Measurements from ENCODE around the gene SHCBP1L.

DNA sequence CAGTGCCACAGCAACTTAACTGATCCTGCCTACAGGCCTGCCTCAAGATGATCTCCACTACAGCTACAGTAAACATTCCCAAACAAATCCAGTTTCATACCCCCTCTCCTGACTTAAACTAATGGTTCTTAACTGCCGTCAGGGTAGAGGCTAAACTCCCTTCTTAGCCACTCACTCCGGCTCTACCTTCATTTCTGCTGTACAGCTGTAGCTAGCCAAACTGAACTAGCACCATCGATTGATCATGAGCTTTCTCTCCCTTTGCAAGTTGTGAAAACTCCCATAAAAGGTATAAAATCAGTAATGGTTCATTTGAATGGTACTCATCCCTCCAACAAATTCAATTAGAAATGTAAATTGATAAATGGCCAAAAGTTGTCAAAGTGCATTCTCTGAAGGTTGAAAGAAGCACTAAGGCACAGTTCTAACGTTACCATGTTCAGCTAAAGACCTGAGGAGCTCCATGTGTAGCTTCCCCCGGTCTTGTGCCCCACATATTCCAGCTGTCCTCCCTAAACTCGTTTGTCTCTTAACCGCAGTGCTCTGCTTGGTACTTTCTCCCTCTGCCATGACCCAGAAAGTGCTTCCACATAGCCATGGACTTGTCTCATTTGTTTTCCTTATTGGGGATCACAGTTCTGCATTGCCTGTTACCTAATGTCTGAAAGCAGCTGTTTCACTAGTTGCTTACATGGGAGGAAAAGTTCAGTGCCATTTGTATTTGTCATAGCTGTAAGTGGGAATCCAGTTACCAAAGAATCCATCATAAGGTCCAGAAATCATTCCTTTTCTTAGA lies 64.0 kb downstream of the SHCBP1L start:
- TF ChIP-seq POLR2AphosphoS5 (IDR thresholded peaks at IDR 0.05; ENCODE audit: low read depth, low read length) (peak; percentile 50; the same call in 1 of the 2 replicates), TAF1 (IDR thresholded peaks at IDR 0.05; ENCODE audit: borderline replicate concordance, low read depth, low read length) (no peak), POLR2A (IDR thresholded peaks at IDR 0.05; ENCODE audit: low read depth, low read length) (peak; percentile 51; the same call in 1 of the 2 replicates)
